Activated naive CD8-positive, alpha-beta T cell treated with anti-CD3 and anti-CD28 coated beads, Interleukin-2, amount 10 ng/mL, durations not matched to agents 7 days and 5 days (primary cell): ENCODE measurements around the gene NUP98. TPM values are rescaled to one million over a fixed set of nuclear protein-coding genes. Genes with fewer than 3 reads are reported as not detected.
"Not testable (repeated sequence)": the region's sequence is repeated elsewhere in the genome, so short reads cannot be mapped to it uniquely, and the experiment has no call there.

Experiments used
- ATAC-seq: fragments of 150-1000 bp; cut with Tn5 transposase; one replicate; pipeline ENCODE4 v1.10.0; 2021; ENCODE audit warnings: low read depth, moderate library complexity
- POLR2A ChIA-PET: fragments of 350-600 bp; sonication (Branson Sonifier 250); formaldehyde crosslinking; loops from one replicate; lab custom pipeline; 2021; ENCODE audit warnings: antibody characterized with exemption; lab: Charles Lee
- DNase-seq: peaks from one replicate; pipeline ENCODE4 v3.0.0; 2021
- H3K27ac Mint-ChIP-seq: one replicate; pipeline ENCODE4 v1.8.0; 2022; ENCODE audit warnings: mild to moderate bottlenecking, mixed read lengths
- H3K27me3 Mint-ChIP-seq: one replicate; pipeline ENCODE4 v1.8.0; 2022; ENCODE audit warnings: mild to moderate bottlenecking, moderate library complexity, mixed read lengths
- H3K36me3 Mint-ChIP-seq: one replicate; pipeline ENCODE4 v1.8.0; 2021; ENCODE audit warnings: mild to moderate bottlenecking, mixed read lengths
- H3K4me1 Mint-ChIP-seq: one replicate; pipeline ENCODE4 v1.8.0; 2021; ENCODE audit warnings: mixed read lengths
- H3K4me3 Mint-ChIP-seq: one replicate; pipeline ENCODE4 v1.8.0; 2022; ENCODE audit warnings: mild to moderate bottlenecking, moderate library complexity, mixed read lengths
- H3K9me3 Mint-ChIP-seq: one replicate; pipeline ENCODE4 v1.8.0; 2021; ENCODE audit warnings: mixed read lengths
- total RNA-seq, 2 experiments: library from RNA; stranded (reverse); gene quantifications; one replicate each; pipeline ENCODE4 v1.2.3, GENCODE V29; 2021

Gene NUP98
- total RNA-seq, 2 experiments from 2014 or later, result 91.4 to 96.7 TPM

DNA sequence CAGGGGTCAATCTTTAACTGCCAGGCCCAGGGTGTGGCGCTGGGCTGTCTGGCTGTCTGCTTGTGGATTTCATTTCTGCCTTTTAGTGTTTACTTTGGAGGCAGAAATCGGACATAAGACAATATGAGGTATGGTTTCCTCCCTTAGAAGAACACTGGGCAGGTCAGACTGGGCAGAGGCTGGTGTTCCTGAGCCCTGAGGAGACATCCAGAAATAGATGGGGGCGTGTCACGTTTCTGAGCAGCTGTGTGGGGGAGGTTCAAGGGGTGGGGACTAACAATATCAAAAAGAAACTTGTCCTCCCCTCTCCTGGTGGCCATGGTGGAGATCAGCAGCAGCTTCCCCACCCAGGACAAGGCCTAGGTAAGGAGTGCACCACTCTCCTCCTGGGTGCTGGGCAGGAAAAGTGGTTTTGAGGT lies 152.5 kb downstream of the NUP98 start, which contains the start of gene ART1:
Gene ART1, plus strand, starts transcription at position 312 of the 419 bp plus-strand sequence. CDS start 14,086 bp downstream, outside the sequence.
- no peaks in the 10 kb centered on the region for H3K9me3 Mint-ChIP-seq
- DNase-seq (no peak), ATAC-seq (no peak)
- POLR2A ChIA-PET, result no interaction called here
- peaks cover 4% of the 10 kb centered on the region for H3K4me1 Mint-ChIP-seq
- H3K27me3 Mint-ChIP-seq, result peaks cover 40% of the 10 kb centered on the region
- H3K27ac Mint-ChIP-seq, result no peak within 1 kb of the TSS
- H3K36me3 Mint-ChIP-seq, result no peaks in the 10 kb centered on the region
- no peak within 1 kb of the TSS for H3K4me3 Mint-ChIP-seq

DNA sequence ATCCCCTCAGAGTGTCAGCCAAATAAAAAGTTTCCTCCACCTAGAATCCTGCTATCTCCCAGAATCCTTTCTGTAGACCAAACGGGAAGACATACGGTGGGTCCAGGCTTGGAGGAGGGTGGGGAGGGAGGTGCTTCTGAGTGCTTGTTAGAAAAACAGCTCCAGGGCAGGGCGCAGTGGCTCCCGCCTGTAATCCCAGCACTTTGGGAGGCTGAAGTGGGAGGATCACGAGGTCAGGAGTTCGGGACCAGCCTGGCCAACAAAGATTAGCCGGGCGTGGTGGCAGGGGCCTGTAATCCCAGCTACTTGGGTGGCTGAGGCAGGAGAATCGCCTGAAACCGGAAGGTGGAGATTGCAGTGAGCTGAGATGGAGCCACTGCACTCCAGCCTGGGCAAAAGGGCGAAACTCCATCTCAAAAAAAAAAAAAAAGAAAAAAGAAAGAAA lies 154.2 kb downstream of the NUP98 start:
- H3K36me3 Mint-ChIP-seq, H3K9me3 Mint-ChIP-seq, POLR2A ChIA-PET, DNase-seq, ATAC-seq, H3K4me3 Mint-ChIP-seq, H3K4me1 Mint-ChIP-seq, H3K27ac Mint-ChIP-seq: not testable (repeated sequence)
- peaks cover 32% of the 10 kb centered on the region for H3K27me3 Mint-ChIP-seq

DNA sequence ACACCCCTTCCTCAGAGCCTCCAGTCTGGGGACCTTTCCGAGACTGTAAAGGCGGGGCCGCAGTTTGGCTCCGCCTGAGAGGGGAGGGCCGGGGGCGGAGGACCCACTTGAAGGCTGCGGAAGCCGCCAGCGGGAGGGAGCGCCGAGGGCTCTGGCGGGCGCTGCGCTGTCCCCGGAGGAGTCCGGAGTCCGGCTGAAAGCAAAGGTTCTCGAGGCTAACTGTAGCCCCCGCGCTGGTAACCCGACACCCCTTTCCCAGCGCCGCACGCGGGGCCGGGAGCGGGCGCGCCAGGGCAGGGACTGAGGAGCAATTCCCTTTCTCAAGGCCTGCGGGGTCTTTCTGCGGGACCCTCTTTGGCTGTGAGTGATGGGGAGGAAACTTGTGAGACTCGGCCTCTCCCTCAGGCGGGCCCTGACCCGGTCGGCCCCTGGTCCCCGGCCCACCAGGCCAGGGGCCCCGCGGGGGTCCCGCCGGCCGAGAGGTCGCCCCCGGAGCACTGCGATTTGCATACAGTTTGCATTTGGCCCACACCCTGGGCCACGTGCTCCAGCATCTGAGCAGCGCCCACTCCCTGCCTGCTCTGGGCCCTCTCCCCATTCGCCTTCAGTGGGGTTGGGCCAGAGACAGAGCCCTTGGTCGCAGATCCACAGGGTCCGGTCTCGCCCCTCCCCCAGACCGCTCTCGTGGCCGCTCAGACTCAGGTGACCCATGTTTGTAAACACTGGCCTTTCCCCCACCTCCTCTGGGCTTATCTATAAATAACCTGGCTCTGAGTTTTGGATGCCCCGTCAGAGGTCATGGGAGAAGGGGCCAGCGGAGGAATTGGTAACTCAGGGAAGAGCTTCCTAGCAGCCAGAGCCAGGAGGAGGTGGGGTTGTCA lies 155.0 kb downstream of the NUP98 start:
- ATAC-seq (peak; percentile 83), DNase-seq (peak; percentile 71)
- peak overlapping the region; percentile 67 for H3K4me3 Mint-ChIP-seq
- peaks cover 4% of the 10 kb centered on the region for H3K4me1 Mint-ChIP-seq
- H3K36me3 Mint-ChIP-seq, result no peaks in the 10 kb centered on the region
- no peak overlapping the region for H3K27ac Mint-ChIP-seq
- no peaks in the 10 kb centered on the region for H3K9me3 Mint-ChIP-seq
- H3K27me3 Mint-ChIP-seq, result peaks cover 32% of the 10 kb centered on the region
- POLR2A ChIA-PET, result no interaction called here

DNA sequence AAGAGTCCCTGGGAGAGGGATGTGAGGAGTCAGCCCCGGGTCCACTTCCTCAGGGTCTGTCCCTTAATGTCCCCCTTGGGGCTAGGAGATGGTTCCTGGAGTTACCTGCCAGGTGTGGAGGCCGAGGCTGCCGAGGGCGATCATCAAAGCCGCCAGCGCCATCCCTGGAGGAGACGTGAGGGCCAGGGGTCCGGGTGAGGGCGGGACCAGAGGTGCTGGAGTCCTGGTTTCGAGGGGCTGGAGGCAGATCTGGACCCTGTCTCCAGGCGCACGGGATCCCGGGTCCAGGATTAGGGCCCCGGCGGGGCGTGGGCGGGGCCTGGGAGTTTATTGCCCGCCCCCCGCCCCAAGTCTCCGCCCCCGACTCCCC lies 155.7 kb downstream of the NUP98 start, which contains the start of gene ART5:
Gene ART5, minus strand, starts transcription at position 292 of the 370 bp plus-strand sequence. Its CDS starts 130 bp downstream, at position 162.
- Mint-ChIP-seq H3K4me1 (peaks cover 4% of the 10 kb centered on the region), H3K4me3 (peak within 1 kb of the TSS; percentile 67), H3K9me3 (no peaks in the 10 kb centered on the region), H3K36me3 (no peaks in the 10 kb centered on the region), H3K27ac (no peak within 1 kb of the TSS), H3K27me3 (peaks cover 29% of the 10 kb centered on the region)
- POLR2A ChIA-PET, result no interaction called here
- DNase-seq, result no peak
- ATAC-seq, result no peak

DNA sequence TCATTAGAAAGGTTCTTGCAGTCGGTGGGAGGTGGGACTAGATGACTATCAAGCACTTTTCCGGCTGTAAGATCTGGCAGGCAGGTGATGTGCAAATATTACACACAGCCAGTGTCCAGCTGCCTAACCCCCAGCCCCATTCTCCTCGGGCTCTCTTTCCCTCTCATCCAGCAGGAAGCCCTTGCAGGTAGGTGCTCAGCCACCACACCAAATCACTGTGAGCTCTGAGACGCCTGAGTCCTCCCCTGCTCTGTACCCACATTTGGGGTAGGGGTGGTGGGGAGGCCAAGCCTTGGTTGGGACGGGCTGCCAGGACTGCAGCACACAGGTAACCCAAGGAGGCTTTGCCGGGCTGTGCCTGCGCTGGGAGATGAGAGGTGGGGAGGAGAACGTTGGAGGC lies 156.2 kb downstream of the NUP98 start:
- POLR2A ChIA-PET, result no interaction called here
- no peak for DNase-seq

DNA sequence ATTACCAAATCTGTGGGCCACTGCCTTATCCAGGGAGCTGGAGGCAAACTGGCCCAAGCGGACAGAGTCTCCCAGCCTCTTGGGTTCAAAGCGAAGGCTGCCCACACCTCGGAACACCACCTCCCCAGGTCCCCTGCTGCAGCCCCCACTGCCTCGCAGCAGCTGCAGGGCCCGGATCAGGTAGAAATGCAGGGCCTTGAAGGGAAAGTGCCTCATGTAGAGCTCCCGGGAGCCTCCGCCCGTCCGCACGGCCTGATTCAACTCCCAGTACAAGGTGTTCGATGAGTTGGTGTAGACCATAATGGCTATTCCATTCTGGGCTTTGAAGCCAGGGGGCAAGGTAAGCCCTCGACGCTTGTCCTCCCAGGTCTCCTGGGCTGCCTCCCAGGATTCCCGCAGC lies 157.5 kb downstream of the NUP98 start:
- H3K4me3 Mint-ChIP-seq, result no peak overlapping the region
- peaks cover 26% of the 10 kb centered on the region for H3K27me3 Mint-ChIP-seq
- POLR2A ChIA-PET, result no interaction called here
- no peaks in the 10 kb centered on the region for H3K9me3 Mint-ChIP-seq
- DNase-seq (no peak), ATAC-seq (no peak)
- peaks cover 4% of the 10 kb centered on the region for H3K4me1 Mint-ChIP-seq
- H3K27ac Mint-ChIP-seq, result no peak overlapping the region
- H3K36me3 Mint-ChIP-seq, result no peaks in the 10 kb centered on the region

More for the DNA sequence above, 156.2 kb downstream of the NUP98 start:
- Mint-ChIP-seq H3K4me1 (peaks cover 4% of the 10 kb centered on the region), H3K4me3 (peak overlapping the region; percentile 34), H3K27ac (no peak overlapping the region), H3K27me3 (peaks cover 29% of the 10 kb centered on the region), H3K9me3 (no peaks in the 10 kb centered on the region), H3K36me3 (no peaks in the 10 kb centered on the region)
- no peak for ATAC-seq

DNA sequence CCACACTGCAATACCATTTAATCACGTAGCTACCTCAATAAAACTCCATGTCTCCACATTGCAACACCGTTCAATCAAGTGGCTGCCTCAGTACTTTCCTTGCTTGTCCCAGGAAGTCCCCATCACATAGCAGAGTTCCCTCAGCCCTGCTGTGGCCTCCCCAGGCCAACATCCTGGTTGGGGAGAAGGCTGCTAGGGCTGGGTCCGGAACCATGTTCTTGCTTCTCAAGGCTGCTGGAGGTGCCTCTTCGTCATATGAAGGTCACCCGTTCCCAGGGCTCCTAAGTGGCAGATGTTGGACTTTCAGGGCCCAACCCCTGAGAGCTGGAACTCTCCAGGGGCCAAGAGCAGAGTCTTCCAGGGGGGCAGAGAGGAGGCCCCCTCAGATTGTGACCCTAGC lies 158.8 kb downstream of the NUP98 start:
- ATAC-seq, result no peak
- POLR2A ChIA-PET, result no interaction called here
- H3K9me3 Mint-ChIP-seq, result no peaks in the 10 kb centered on the region
- peaks cover 4% of the 10 kb centered on the region for H3K4me1 Mint-ChIP-seq
- no peak for DNase-seq
- H3K4me3 Mint-ChIP-seq, result no peak overlapping the region
- no peaks in the 10 kb centered on the region for H3K36me3 Mint-ChIP-seq
- peaks cover 16% of the 10 kb centered on the region for H3K27me3 Mint-ChIP-seq
- H3K27ac Mint-ChIP-seq, result no peak overlapping the region

DNA sequence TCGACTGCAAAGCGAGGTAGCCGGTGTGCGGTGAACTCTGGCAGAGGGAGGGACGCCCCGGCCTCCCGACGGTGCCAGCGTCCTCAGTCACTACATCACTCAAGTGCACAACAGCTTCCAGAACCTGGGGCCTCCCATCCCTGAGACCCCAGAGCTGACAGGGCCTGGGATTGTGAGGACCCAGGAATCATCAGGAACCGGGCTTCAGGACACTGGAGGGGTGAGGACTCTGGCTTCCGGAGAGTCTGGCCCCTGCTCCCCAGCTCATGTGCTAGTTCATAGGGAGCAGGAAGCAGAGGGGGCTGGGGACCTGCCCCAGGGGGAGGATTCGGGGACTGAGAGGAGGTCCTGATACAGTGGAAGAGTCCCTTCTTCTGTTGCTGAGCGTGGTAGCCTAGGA lies 160.2 kb downstream of the NUP98 start:
- peaks cover 9% of the 10 kb centered on the region for H3K27me3 Mint-ChIP-seq
- ATAC-seq, result no peak
- no peaks in the 10 kb centered on the region for H3K36me3 Mint-ChIP-seq
- no peak overlapping the region for H3K4me3 Mint-ChIP-seq
- H3K27ac Mint-ChIP-seq, result no peak overlapping the region
- POLR2A ChIA-PET, result no interaction called here
- H3K9me3 Mint-ChIP-seq, result no peaks in the 10 kb centered on the region
- no peak for DNase-seq
- H3K4me1 Mint-ChIP-seq, result peaks cover 2% of the 10 kb centered on the region

DNA sequence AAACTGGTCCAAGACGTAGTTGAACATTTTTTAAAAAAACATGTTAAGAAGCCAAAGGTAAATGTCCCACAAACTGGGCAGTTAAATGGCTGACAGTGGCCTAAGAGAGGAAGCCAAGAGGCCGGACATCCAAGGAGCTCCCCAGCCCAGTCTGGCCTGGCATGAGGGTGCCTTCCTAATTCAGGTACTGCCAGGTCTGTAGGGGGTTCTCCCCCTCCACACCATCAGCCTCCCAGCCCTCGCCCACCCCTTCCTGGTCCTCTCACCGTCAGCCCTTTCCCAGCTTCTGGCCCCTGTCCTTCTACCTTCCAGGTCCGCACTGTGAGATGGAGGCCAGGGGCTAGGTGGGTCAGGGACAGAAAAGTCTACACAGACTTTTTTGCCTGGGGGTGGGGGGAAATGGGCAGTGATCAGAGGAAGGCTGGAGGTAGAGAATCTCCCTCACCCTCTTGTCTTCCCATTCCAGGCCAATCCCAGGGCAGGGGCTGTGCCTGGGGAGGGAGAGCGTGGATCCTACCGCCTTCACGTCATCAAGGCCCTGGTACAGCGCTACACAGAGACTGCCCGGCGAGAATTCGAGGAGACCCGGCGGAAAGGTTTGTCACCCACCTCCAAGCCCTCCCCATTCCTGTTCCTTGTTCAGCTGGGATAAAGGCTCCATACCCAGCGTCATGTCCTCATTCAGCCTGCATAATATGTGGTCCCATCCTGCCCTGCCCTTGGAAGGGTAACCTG lies 161.5 kb downstream of the NUP98 start:
- DNase-seq (no peak), ATAC-seq (no peak)
- H3K4me1 Mint-ChIP-seq, result no peaks in the 10 kb centered on the region
- no peak overlapping the region for H3K4me3 Mint-ChIP-seq
- H3K27ac Mint-ChIP-seq, result no peak overlapping the region
- POLR2A ChIA-PET, result no interaction called here
- H3K9me3 Mint-ChIP-seq, result no peaks in the 10 kb centered on the region
- no peaks in the 10 kb centered on the region for H3K36me3 Mint-ChIP-seq
- peaks cover 4% of the 10 kb centered on the region for H3K27me3 Mint-ChIP-seq

DNA sequence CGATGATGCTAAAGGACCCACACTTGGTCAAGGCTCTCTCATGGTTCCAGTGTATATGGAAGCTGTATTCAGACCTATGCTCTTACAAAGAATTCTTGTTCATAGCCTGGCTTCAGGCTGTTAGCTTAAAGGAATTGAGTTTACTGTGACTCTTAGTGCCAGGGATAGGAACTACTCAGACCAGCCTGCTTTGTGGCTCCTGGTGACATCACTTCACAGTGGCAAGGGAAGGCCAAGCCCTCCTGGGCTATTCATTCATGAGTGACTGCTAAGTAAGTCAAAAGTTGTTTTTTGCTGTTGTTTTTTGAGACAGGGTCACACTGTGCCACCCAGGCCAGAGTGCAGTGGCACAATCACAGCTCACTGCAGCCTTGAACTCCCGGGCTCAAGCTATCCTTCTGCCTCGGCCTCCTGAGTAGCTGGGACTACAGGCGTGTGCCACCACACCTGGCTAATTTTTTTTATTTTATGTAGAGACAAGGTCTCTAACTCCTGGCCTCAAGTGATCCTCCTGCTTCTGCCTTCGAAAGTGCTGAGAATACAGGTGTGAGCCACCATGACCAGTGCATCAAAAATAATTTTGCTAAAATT lies 165.2 kb downstream of the NUP98 start:
- Mint-ChIP-seq H3K27ac (no peak overlapping the region), H3K4me1 (no peaks in the 10 kb centered on the region), H3K27me3 (peaks cover 4% of the 10 kb centered on the region), H3K4me3 (no peak overlapping the region), H3K36me3 (no peaks in the 10 kb centered on the region), H3K9me3 (no peaks in the 10 kb centered on the region)
- POLR2A ChIA-PET, result no interaction called here
- DNase-seq (no peak), ATAC-seq (no peak)

DNA sequence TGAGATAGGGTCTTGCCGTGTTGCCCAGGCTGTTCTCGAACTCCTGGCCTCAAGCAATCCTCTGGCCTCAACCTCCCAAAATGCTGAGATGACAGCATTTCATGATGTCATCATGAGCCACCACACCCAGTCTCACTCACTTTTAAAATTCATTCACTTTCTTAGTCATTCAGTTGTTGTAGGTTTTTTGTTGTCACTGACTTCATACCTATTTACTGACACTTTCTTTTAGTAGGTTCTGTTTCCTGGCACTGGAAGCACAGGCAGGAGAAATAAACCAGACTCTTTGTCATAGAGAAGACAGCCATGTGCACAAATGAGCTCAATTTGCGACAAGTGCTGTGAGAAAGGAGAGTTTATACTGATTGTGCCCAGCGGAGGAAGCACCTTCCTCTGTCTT lies 166.0 kb downstream of the NUP98 start:
- DNase-seq (no peak), ATAC-seq (no peak)
- peaks cover 3% of the 10 kb centered on the region for H3K4me1 Mint-ChIP-seq
- H3K36me3 Mint-ChIP-seq, result no peaks in the 10 kb centered on the region
- H3K9me3 Mint-ChIP-seq, result no peaks in the 10 kb centered on the region
- H3K27ac Mint-ChIP-seq, result no peak overlapping the region
- H3K4me3 Mint-ChIP-seq, result no peak overlapping the region
- POLR2A ChIA-PET, result no interaction called here
- peaks cover 4% of the 10 kb centered on the region for H3K27me3 Mint-ChIP-seq

DNA sequence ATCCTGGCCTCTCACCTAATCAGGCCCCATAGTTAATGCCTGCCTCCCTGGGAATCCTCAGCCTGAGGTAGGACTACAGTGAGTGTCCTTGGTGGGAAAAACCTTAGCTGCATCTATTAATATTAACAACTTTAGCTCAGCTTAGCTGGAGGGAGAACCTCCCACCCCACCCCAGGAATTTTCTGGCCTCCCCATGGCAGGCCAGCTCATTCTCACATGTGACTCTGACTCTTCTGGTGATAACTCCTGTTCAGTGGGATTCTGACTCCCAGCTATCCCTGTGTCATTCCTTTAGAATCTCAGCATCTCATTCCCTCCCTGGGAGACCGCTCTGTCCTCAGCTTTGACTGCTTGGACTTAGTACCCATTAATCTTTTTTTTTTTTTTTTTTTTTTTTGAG lies 170.1 kb downstream of the NUP98 start:
- POLR2A ChIA-PET, result no interaction called here
- peaks cover 3% of the 10 kb centered on the region for H3K4me1 Mint-ChIP-seq
- no peak overlapping the region for H3K4me3 Mint-ChIP-seq

DNA sequence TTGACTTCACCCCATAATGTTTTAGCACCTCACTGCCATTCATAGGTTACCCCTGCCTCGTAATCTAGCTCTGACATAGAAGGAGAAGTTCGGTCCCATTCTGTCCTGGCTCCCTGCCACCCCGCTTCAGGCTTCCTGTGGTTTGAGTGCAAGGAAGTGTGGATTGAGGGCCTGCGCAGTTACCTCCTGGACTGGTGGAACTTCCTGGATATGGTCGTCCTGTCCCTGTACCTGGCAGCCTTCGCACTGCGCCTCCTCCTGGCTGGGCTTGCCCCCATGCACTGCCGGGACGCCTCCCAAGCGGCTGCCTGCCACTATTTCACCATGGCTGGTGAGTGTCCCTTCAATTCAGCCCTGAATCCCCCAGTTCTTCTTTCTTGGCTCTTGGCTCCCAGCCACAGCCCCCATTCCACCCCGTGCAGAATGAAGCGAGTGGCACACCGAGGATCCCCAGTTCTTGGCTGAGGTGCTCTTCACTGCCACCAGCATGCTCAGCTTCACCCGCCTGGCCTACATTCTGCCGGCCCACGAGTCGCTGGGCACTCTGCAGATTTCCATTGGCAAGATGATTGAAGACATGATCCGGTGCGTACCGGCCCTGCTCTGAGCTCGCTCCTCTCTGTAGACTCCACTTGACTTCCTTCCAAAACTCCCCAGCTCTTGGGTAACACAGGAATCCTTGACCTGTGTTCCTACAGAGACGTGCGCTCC lies 170.9 kb downstream of the NUP98 start:
- no peaks in the 10 kb centered on the region for H3K36me3 Mint-ChIP-seq
- no peak overlapping the region for H3K4me3 Mint-ChIP-seq
- ATAC-seq (no peak), DNase-seq (no peak)
- POLR2A ChIA-PET, result no interaction called here
- H3K27me3 Mint-ChIP-seq, result no peaks in the 10 kb centered on the region
- H3K4me1 Mint-ChIP-seq, result peaks cover 3% of the 10 kb centered on the region
- H3K27ac Mint-ChIP-seq, result no peak overlapping the region
- H3K9me3 Mint-ChIP-seq, result no peaks in the 10 kb centered on the region

More for the DNA sequence above, 170.1 kb downstream of the NUP98 start:
- DNase-seq (no peak), ATAC-seq (no peak)
- Mint-ChIP-seq H3K27me3 (no peaks in the 10 kb centered on the region), H3K27ac (no peak overlapping the region), H3K36me3 (no peaks in the 10 kb centered on the region), H3K9me3 (no peaks in the 10 kb centered on the region)
